UCSD-AML1 (cell line): Measurements from ENCODE around the gene MELTF.

Source experiments
- DNase-seq: peaks from one replicate; lab custom pipeline; 2025; ENCODE audit not compliant: unreplicated experiment; lab: John Stamatoyannopoulos, UW

The MELTF gene

DNA sequence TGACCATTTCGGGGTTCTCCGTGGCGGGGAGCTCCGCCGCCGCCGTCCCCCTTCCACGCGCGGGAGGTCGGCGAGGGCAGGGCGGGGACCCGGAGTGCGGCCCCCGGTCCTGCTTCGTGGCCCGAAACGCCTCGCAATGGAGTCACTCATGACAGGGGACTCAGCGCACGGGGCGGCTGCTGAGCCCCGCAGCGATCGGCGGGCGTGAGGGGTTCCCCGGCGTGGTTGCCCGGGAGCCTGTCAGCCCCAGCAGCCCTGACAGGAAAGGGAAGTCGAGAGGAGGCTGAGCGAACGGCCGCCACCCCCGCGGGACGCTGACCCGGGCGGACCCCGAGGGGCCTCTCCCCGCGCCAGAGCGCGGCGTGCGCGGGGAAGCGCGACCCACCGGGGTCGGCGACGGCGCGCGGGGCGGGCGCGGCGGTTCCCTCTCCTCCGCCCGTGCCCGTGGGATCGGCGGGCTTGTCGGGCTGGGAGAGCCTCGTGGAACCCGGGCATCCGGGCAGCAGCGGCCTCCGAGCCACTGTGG, 60.4 kb downstream of the MELTF start:
- peak; percentile 53 for DNase-seq

DNA sequence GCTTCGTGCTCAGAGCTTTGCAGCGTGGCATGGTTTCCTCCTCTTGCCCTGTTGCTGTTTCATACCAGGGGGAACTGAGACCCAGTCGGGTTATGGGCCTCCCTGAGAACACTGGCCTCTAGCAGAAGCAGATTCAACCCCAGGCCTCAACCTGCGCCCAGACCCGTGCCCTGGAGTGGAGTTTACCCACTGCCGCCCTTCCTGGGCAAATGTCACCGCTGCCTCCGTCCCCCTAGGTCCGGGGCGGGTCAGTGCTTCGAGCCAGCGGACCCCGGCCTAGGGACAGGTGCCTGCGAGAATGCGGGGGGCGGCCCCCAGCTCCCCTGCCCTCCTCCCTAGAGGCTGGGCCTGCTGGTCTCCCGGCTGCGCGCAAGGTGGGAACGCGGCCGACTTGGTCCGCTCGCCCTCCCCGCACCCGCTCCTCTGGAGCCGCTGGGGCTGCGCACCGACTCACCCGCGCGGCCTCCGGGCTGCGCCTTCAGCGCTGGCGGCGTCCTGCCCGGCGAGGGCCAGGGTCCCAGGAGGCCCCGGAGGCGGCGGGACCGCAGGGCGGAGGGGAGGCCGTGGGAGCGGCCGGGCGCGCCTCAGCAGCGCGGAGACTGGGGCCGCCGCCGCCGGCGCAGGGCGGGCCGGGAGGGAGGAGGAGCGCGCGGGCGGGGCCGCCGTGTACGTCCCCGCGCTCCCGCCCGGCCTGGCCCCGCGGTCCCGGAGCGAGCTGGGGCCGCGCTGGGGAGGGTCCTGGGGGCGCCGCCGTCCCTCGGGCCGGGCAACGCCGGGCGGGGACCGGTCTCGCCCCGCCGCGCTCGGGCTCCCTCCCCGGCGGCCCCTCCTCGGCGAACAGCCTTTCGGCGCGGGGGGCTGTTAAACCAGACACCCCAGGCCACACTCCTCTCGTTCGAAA, 61.1 kb downstream of the MELTF start, which contains the start of gene PIGZ:
PIGZ (minus strand) TSS at position 601 of the 901 bp plus-strand sequence. CDS start 16,802 bp downstream, outside the sequence.
- DNase-seq: peak; percentile 49

DNA sequence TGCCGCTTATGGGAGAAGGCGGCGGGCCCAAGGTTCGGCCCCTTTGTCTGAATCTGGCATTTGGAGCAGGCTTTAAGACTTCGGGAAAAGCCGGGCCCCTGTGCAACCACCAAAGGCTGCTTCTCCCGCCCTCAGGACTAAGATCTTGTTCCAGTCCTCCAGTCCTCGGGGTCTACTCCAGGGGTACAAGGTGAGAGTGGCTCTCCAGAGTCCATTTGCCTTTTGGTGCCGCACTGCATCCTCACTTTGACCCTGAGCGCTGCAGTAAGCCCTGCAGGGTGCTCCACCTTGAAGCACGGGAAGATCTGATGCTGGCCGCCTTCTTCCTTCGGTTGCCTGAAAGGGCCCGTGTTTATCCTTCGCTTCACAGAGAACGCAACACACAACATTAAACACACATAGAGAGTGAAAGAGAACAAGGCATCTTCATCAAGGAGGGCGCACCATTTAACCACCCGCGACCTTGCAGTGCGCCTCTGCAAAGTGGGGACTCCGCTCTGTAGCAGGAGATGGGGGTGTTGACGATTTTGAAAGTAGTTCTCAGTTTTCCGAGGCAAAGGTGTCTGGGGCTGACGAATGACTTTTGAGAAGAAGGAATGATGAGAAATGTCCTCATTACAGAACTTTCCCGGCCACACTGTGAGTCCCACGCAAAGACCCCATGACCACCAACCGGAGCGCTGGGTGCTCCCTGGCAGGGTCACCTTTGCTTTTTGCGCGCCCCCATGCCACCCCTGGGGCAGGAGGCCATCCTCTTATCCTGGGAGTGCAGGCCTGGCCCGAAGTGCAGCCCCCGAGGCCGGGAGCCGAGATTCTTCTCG, 62.0 kb downstream of the MELTF start:
- DNase-seq: no peak

DNA sequence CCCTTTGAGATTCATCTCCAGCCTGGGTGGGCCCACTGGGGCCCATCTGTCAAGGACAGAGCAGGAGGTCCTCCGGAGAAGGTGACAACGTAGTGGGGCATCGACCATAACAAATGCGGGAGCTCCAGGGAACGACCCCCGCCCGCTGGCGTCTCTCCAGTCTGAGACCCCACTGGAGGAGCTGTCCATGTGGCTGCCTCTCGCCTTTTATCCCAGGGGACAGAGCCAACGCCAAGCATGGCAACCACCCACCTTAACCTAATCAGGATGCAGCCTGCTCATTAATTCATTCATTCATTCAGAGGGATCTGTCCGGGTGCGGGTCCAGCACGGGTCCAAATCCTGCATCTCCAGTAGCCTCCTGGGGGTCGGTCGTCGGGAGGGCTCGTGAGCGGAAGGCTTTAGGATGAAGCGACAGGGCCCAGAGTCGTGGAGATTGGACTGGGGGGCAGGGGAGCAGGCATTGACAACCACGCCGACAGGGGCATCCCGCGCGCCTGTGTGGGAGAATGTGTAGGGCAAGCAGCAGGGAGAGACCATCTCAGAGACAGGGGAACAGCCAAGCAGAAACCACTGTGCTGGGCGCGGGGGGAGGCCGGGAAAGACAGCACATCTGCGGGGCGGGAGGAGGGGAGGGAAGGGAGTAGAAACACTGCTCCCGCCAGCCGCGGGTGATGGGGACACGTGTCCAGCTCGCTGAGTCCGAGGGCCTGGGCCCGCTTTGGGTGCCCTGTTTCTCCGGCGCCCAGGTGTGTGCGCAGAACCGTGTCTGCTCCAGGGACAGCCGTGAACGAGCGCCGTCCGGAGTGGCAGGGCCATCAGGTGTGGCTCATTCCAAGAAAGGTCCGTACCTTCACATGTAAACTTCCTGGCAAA, 62.9 kb downstream of the MELTF start:
- DNase-seq: no peak

DNA sequence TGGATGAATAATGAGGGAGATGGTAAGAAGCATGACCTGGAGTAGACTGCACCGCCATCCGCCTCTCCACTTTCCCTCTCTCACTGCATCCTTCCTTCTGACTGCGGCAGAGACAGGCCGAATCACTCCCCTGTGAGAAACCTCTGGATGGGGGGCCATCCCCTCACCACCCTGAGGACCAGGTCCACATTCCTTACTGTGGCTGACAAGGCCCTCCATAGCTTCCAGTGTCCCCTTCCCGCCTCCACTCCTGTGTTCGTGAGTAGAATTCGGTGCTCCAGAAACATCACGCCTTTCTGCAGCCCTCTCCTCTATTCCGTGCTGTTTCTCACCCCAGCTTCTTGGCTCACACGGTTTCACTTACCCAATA, 63.8 kb downstream of the MELTF start:
- DNase-seq: no peak

DNA sequence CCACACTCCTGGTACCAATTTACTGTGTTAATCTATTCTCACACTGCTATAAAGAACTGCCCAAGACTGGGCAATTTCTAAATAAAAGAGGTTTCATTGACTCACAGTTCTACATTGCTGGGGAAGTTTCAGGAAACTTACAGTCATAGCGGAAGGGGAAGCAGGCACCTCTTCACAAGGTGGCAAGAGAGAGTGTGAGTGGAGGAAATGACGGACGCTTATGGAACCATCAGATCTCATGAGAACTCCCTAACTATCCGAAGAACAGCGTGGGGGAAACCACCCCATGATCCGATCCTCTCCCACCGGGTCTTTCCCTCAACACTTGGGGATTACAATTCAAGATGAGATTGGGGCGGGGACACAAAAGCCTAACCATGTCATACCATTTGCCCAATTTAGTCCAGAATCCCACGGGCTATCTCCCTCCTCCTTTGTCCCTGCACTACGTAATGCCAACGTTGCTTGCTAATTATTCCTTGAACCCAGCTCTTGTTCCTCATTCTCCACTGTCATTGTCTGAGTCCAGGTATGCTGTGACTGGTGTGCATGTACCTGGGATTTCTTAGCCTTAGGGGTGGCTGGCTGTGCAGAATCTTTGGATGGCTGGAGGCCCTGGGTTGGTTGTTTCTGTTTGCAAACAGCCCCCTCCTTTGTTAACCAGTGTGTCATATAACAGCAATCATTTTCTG, 64.4 kb downstream of the MELTF start:
- DNase-seq: no peak

DNA sequence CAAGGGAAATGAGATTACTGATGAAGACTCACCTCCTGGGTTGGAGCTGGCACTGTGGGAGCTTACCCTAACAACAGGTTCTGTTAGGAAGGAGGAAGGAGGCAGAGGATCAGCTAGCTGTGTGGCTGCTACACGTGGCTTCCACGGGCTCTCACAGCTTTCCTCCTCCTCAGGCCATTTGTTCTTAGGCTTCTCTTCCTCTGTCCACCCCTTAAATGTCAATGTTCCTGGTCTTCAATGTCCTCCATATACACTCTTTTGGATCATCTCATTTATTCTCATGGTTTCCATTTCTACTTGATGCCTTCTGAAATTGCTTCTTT, 66.0 kb downstream of the MELTF start:
- DNase-seq: no peak

DNA sequence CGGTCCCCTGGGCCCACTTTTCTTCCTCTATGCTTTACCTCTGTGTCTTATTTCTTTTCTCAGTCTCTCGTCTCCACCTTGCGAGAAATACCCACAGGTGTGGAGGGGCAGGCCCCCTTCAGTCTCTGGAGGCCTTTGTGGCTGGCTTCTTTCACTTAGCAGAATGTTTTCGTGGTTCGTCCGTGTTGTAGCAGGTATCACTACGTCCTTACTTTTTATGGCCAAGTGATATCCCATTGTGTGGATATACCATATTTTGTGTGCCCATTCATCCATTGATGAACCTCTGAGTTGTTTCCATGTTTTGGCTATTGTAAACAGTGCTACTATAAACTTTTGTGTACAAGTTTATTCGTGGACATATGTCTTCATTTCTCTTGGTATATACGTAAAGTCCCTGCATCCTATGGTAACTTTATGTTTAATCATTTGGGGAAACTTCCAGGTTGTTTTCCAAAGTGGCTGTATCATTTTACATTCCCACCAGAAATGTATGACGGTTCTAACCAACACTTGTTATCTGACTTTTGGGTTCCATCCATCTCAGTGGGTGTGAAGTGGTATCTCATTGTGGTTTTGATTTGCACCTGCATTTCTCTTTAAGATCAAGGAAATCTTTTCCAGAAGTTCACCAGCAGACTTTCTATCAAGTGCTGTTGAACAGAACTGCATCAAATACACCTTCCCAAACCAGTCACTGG, 66.5 kb downstream of the MELTF start:
- DNase-seq: no peak

DNA sequence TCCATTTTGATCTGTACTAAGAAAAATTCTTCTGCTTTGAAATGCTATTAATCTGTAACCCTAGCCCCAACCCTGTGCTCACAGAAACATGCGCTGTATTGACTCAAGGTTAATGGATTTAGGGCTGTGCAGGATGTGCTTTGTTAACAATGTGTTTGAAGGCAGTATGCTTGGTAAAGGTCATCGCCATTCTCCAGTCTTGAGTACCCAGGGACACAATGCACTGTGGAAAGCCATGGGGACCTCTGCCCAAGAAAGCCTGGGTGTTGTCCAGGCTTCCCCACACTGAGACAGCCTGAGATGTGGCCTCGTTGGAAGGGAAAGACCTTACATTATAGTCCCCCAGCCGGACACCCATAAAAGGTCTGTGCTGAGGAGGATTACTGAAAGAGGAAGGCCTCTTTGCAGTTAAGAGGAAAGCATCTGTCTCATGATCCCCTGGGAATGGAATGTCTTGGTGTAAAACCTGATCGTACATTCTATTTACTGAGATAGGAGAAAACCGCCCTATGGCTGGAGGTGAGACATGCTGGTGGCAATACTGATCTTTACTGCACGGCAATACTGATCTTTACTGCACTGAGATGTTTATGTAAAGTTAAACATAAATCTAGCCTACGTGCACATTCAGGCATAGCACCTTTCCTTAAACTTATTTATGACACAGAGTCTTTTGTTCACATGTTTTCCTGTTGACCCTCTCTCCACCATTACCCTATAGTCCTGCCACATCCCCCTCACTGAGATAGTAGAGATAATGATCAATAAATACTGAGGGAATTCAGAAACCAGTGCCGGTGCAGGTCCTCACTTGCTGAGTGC, 67.3 kb downstream of the MELTF start:
- DNase-seq: no peak

DNA sequence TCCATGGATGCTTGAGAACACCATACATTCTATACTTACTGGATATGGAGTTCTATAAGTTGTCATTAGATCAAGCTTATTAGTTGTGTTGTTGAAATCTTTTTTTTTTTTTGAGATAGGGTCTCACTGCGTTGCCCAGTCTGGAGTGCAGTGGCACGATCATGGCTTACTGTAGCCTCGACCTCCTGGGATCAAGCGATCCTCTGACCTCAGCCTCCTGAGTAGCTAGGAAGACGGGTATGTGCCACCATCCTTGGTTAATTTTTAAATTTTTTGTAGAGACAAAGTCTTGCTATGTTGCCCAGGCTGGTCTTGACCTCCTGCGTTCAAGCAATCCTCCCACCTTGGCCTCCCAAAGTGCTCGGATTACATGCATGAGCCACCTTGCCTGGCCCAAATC, 74.8 kb downstream of the MELTF start:
- no peak for DNase-seq
